ENCODE results near the gene CHKA.

GRCh38 chr11:68121067-68121899 is at the start of gene CHKA:
- TF ChIP-seq POLR2AphosphoS5 (IDR thresholded peaks at IDR 0.05; ENCODE audit: borderline replicate concordance, low read depth, low read length) (peak; percentile 65; the same call in 1 of the 2 replicates), FOXP2 (optimal IDR thresholded peaks at IDR 0.05; ENCODE audit: control extremely low read depth, extremely low read length, insufficient read depth) (no peak)

Measured in SK-N-MC (cell line).